ENCODE results near the gene SFMBT2.

- TF ChIP-seq EZH2 (IDR thresholded peaks at IDR 0.05) (no peak), POLR2AphosphoS5 (IDR thresholded peaks at IDR 0.05; ENCODE audit: borderline replicate concordance, low read depth, low read length) (no peak)
Observed at GRCh38 chr10:7424315-7424714, 13.5 kb upstream of the SFMBT2 start.

All from SK-N-MC (cell line).